ENCODE data around the gene RTBDN.
"Not testable (repeated sequence)": the region's sequence is repeated elsewhere in the genome, so short reads cannot be mapped to it uniquely, and the experiment has no call there.

RTBDN gene

DNA sequence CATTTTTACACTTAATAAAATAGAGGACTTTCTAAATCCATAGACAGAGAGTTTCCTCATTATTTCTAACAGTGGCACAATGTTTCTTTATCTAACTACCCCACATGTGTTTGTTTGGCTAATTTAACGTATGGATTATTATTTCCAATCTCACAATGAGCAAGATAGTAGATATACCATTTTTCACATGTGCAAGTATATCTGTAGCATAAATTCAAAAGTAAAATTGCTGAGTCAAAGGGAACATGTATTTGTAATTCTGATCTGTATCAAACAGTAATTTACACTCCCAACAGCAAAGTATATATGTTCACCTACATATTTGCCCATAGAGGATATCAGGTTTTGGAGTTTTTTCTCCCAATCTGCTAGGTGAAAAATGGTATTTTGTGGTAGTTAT, 22.3 kb upstream of the RTBDN start:
- no peak for DNase-seq (ENCODE audit: low spot score)

- DNase-seq (ENCODE audit: low spot score): peak; percentile 86
Observed at GRCh38 chr19:12847159-12848139, 13.1 kb upstream of the RTBDN start.

GRCh38 chr19:12846613-12847012, 12.2 kb upstream of the RTBDN start:
- DNase-seq (ENCODE audit: low spot score): not testable (repeated sequence)

DNA sequence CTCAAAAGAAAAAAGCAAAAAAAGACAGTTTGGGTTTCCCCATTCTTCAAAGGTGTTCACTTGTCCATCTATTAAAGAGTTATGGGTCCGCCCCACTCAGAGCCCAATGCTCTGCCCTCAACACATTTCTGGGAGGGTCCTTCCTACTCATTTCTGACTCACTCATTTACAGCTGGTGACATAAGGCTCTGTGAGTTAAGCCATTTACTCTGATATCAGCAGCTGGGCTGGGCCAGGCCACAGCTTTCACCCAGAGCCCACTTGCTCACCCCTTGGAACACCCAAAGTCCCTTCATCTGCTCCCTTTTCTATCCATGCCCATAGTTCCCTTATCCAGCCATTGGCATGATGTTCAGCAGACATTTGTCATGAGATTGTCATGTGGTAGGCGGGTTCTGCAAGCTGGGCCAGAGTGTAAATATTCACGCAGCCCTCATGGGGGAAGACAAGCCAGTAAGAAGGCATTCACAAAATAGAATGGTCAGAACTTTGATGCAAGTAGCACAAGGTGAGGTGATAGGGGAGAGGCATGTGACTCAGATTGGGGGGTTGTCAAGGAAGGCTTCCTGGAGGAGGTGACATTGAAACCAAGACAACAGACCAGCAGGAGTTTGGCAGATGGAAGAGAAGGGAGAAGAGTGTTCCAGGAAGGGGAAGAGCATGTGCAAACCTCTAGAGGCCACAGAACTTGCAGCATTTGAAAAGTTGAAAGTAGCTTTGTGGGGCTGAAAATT, 9.8 kb upstream of the RTBDN start:
- no peak for DNase-seq (ENCODE audit: low spot score)

DNA sequence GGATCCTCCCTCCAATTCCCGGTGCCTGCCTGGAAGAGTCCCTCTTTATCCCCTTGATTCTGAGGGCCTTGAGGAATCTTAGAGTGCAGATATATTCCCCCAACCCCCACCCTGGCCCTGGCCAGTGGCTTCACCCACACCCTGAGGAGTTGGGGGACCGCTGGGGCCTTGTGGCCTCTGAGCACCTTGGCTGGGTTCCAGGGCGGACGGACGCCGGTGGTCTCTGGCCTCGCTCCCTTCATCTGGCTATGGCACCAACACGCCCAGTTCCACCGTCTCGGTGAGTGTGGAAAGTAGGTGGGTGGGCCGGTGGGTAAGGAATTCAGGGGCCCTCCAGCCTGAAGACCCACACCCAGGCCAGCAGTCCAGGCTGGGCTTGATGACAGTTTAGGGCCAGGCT, 8.9 kb upstream of the RTBDN start:
- DNase-seq (ENCODE audit: low spot score): no peak

GRCh38 chr19:12842511-12842910, 8.1 kb upstream of the RTBDN start:
- no peak for DNase-seq (ENCODE audit: low spot score)

DNA sequence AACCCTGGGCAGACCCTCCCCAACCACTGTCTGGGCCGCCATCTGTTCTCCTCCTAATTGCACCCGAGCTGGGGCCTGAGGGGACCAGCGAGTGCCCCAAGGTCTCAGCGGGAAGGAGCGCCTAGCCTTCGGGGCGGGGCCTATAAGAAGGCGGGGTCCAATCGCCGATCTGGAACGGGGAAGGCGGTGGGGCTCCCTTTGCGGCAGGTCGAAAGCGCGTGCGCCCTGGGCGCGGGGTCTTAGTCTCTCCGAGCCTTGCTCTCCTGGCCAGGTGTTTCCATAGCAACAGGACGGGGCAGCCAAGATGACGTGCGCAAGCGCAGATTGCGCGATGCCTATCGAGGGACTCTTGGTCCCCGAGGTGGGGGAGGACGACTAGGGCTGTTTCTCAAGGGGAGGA, 6.7 kb upstream of the RTBDN start:
- no peak for DNase-seq (ENCODE audit: low spot score)

GRCh38 chr19:12840091-12841079, 6.0 kb upstream of the RTBDN start:
- DNase-seq (ENCODE audit: low spot score): peak; percentile 67

- DNase-seq (ENCODE audit: low spot score): no peak
Observed at GRCh38 chr19:12838886-12839756, 4.7 kb upstream of the RTBDN start.

DNA sequence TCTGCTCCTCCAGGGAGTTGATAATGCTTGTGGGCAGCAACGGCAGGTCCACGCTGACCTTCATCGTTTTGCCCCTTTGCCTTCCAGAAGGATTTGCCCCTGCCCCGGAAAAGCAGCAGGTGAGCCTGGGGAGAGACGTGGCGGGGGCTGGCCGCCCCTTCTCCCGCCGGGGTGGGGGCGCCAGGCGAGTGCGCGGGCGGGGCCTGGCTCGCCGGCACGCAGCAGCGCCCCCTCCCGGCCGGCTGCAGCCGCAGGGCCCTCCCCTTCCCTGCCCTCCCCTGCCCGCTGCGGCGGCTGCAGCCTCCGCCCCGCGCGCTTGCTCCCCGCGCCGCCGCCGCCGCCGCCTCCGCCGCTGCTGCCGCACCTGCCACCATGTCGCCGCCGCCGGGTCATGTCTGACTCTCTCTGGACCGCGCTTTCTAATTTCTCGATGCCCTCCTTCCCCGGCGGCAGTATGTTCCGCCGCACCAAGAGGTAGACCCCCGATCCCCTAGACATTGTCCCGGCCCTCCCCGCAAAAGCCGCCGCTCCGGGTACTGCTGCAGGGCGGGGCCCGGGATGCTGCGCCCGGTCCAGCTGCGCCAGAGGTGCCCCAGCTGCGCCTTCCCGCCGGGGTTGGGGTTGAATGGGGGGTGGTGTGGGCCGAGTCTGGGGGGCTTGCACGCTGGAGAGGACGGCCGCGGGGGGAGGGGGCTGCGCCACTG, 4.0 kb upstream of the RTBDN start, which contains the start of gene MAST1:
TSS of gene MAST1 (plus strand) at position 334 of the 704 bp plus-strand sequence. CDS start at position 392, 58 bp downstream.
- no peak for DNase-seq (ENCODE audit: low spot score)

- DNase-seq (ENCODE audit: low spot score): no peak
Observed at GRCh38 chr19:12837225-12837624, 2.8 kb upstream of the RTBDN start.

- DNase-seq (ENCODE audit: low spot score): no peak
Observed at GRCh38 chr19:12836529-12836863, 2.1 kb upstream of the RTBDN start.

DNA sequence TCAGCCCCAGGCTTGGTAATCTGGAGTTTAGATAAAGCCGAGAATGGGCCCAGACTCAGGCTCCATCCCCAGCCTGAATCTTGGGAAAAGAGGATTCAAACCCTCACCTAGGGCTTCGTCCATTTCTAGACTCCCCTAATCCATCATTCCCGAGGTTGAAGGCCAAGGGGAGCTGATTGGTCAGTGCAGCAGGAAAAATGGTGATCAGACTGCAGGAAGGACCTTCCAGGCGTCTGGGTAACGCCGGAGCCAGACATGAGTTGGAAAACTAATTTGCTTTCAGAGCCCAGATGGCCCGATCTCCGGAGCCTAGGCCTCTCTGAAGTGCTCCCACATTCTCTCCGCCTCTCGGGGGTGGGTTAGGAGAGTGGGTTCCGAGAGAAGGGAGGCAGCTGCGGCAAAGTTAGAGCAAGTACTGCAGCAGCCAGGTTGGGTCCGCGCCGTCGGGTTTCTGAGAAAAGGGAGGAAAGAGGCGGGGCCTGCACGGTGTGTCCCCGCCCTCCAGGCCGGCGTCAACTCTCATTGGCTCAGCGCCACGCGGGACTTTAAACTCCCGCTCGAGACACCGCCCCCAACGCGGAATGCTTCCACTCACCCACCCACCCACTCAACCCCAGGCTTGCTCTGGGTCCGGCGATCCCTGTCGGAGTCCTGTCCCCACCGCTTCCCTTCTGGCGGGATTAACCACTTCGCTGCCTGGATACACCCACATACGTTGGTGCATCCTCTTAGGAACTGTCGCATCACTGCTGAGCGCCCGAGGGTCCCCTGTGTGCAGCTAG, 788 bp upstream of the RTBDN start:
- no peak for DNase-seq (ENCODE audit: low spot score)

GRCh38 chr19:12833738-12834565, 427 bp downstream of the RTBDN start:
- no peak for DNase-seq (ENCODE audit: low spot score)

DNA sequence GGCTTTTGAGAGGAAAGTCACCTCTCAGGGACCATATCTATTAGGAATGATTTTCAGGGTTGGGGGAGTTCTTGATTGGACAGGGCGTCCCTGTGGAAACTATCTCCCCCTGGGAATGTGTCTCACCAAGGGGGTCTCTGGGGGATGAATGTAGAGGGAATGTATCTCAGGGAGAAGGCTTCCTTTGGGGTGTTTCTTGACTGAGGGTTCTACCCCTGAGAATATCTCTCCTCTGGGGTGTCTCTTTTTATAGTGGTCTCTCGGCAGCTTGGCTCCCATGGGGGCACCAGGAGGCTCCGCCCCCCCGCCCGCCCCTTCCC, 1.0 kb downstream of the RTBDN start:
- DNase-seq (ENCODE audit: low spot score): no peak

DNA sequence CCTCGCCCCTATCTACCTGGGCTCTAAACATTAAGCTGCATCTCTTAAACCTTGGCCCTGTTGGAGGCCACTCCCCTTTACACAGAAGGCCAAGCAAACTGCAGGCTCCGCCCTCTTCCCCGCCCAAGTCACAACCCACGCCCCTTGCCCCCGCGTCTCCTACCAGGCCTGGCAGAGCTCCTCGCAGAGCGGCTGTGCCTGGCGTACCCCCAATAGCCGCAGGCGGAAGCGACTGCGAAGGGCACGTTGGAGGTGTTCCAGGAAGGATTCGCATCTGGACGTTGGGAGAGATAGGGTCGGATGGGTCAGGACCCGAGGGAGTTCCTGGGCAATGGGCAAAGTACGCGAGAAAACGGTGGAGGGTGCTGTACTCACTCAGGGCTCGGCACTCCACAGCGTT, 5.9 kb downstream of the RTBDN start:
- no peak for DNase-seq (ENCODE audit: low spot score)

GRCh38 chr19:12825254-12826131, 8.9 kb downstream of the RTBDN start:
- DNase-seq (ENCODE audit: low spot score): no peak

- DNase-seq (ENCODE audit: low spot score): no peak
Observed at GRCh38 chr19:12821761-12822160, 12.6 kb downstream of the RTBDN start.

Measured in activated CD4-positive, alpha-beta T cell treated with anti-CD3 and anti-CD28 coated beads, Interleukin-2, Interleukin-4, amounts not matched to agents 100 ng/mL and 50 ng/mL, durations not matched to agents 16 hours and 8 hours (primary cell).